Right lobe of liver (tissue), 6 donors: ENCODE data around the gene PKP4. TPM values are rescaled to one million over a fixed set of nuclear protein-coding genes. Genes with fewer than 3 reads are reported as not detected.

Experiments used
- ATAC-seq, 4 donors: fragments of 200-7000 bp; cut with Tn5 transposase; one replicate each; pipeline ENCODE4 v1.9.1; 2020; ENCODE audit warnings: mild to moderate bottlenecking in 4 of 4, moderate library complexity in 4 of 4
- DNase-seq, 3 donors: peaks; one replicate each; pipeline ENCODE4 v3.0.0-alpha.2; 2020
- H3K27ac ChIP-seq, 3 donors: fragments of 200-600 bp; one replicate each; pipeline ENCODE4 v1.8.0; 2022
- H3K27me3 ChIP-seq, 2 donors: fragments of 200-600 bp; one replicate each; pipeline ENCODE4 v1.8.0; 2022
- H3K36me3 ChIP-seq, 4 donors: fragments of 200-600 bp; sonication (generic) in 1 of 4; one replicate each; pipeline versions ENCODE4 v1.5.1 to v1.8.0; 2017 to 2022; ENCODE audit warnings: control low read depth in 1 of 4
- H3K4me1 ChIP-seq, 4 donors: fragments of 200-600 bp; sonication (generic) in 1 of 4; one replicate each; pipeline versions ENCODE4 v1.5.1 to v1.8.0; 2017 to 2022; ENCODE audit warnings: control low read depth in 1 of 4
- H3K4me3 ChIP-seq, 3 donors: fragments of 200-600 bp; one replicate each; pipeline ENCODE4 v1.8.0; 2022
- H3K9me3 ChIP-seq, 4 donors: fragments of 200-600 bp; sonication (generic) in 1 of 4; one replicate each; pipeline versions ENCODE4 v1.5.1 to v1.8.0; 2017 to 2022; ENCODE audit warnings: control low read depth in 1 of 4
- CTCF ChIP-seq, 4 donors: fragments of 200-600 bp in 3 of 4; fragments of 450-650 bp in 1 of 4; IDR thresholded peaks; one replicate each; pipeline versions ENCODE4 v1.5.1 to v1.8.0; 2016 to 2022; ENCODE audit warnings: antibody characterized with exemption in 4 of 4, mild to moderate bottlenecking in 2 of 4
- POLR2A ChIP-seq: fragments of 450-650 bp; IDR thresholded peaks from one replicate; pipeline ENCODE4 v1.6.1; 2017; ENCODE audit warnings: antibody characterized with exemption, mild to moderate bottlenecking
- WGBS: methylation state at CpG from one replicate; pipeline ENCODE4 v1.1.6; 2018; ENCODE audit warnings: low coverage, low lambda C conversion rate; ENCODE audit not compliant: insufficient coverage; ENCODE audit errors: missing lambda C conversion rate; 5-methylcytosine and 5-hydroxymethylcytosine counted together
- intact Hi-C, 2 donors: fragments of 100-400 bp; cut with DNase I; formaldehyde crosslinking; loops; one replicate each; pipeline versions ENCODE4 v1.11.2 to v1.14.1; 2022
- total RNA-seq, 6 experiments: library from RNA; depleted of rRNA in 2 of 6; stranded (reverse); fragments of >200 nt in 2 of 6; fragmentation: NEBNext Ultra II Directional in 3 of 6; extraction: Animal tissue kit (Norgen Biotek cat#: 25700) in 3 of 6; gene quantifications; one replicate each; pipeline versions ENCODE4 v1.1.0 to v1.2.4, GENCODE V29; 2016 to 2023
- donor health status: DM: no; HTN: yes; CAD: no.
- donor health status: DM: no; HTN: no; CAD: no.
- donor health status: DM: no; HTN: no; CAD: no.
- donor health status: DM: no; HTN: yes; CAD: no.
- donor health status: DM: no; HTN: yes; CAD: no.

PKP4 gene
- total RNA-seq, 6 experiments from 2014 or later, result 27.2 to 41.6 (median 33.2) TPM

GRCh38 chr2:158659483-158659882 lies 202.7 kb downstream of the PKP4 start:
- ATAC-seq (no peak), DNase-seq (no peak)
- no peak for TF ChIP-seq POLR2A
- TF ChIP-seq CTCF (IDR thresholded peaks at IDR 0.05), result no peak
- no peaks in the 10 kb centered on the region for H3K9me3 ChIP-seq
- H3K36me3 ChIP-seq, result peaks cover 0 to 21% (median 9%) of the 10 kb centered on the region in 4 donors
- no peak overlapping the region for H3K4me3 ChIP-seq
- no peaks in the 10 kb centered on the region for H3K4me1 ChIP-seq
- H3K27me3 ChIP-seq, result no peaks in the 10 kb centered on the region
- H3K27ac ChIP-seq, result no peak overlapping the region
- intact Hi-C loops, result no loop called here
- 88% methylated on average over 1 of the region's 1 CpG for WGBS

DNA sequence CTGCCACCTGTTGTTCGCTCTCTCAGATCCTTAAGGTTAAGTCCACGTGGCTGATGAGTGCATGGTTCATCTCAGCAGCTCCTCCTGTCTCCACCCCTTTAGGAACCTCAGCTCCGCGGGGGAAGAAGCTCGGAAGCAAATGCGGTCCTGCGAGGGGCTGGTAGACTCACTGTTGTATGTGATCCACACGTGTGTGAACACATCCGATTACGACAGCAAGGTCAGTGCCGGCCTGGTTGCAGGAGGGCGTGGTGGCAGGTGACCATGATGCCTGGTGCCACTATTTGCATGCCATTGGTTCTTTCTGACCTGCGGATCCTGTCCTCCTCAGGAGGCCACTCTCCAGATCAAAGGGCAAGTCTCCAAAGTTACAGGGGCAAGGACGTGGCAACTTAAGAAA lies 204.5 kb downstream of the PKP4 start:
- Histone ChIP-seq H3K36me3 (peaks cover 0 to 23% (median 9%) of the 10 kb centered on the region in 4 donors), H3K9me3 (no peaks in the 10 kb centered on the region), H3K27ac (no peak overlapping the region), H3K4me3 (no peak overlapping the region), H3K27me3 (no peaks in the 10 kb centered on the region), H3K4me1 (no peaks in the 10 kb centered on the region)
- TF ChIP-seq CTCF (IDR thresholded peaks at IDR 0.05) (no peak), POLR2A (no peak)
- WGBS, result no CpG with 5 or more reads among the region's 14 CpGs
- DNase-seq, result no peak
- intact Hi-C loops, result no loop called here
- ATAC-seq, result no peak

GRCh38 chr2:158662421-158662820 lies 205.7 kb downstream of the PKP4 start:
- Histone ChIP-seq H3K36me3 (peaks cover 0 to 26% (median 8%) of the 10 kb centered on the region in 4 donors), H3K4me1 (no peaks in the 10 kb centered on the region), H3K9me3 (no peaks in the 10 kb centered on the region), H3K27me3 (no peaks in the 10 kb centered on the region), H3K27ac (no peak overlapping the region), H3K4me3 (no peak overlapping the region)
- ATAC-seq (no peak), DNase-seq (no peak)
- TF ChIP-seq POLR2A (no peak), CTCF (IDR thresholded peaks at IDR 0.05) (no peak)
- intact Hi-C loops, result no loop called here
- 84% methylated on average over 3 of the region's 6 CpGs for WGBS

DNA sequence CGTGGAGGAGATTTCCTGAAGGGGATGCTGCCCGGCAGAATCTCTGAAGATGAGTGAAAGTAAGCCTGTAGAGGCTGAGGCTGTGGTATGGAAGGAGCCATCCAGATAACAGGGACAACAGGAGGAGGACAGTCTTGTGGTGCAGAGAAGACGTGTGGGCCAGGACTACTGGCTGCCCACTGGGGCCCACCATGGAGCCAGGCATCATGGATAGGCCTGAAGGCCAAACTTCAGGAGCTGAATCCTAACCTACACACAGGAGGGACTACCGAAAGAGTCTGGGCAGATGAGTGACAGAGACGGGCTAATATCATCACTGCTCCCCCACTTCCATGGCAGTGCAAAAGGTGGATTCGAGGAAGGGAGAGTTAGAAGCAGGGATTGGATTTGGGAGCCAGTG lies 207.0 kb downstream of the PKP4 start:
- Histone ChIP-seq H3K4me1 (no peaks in the 10 kb centered on the region), H3K27me3 (no peaks in the 10 kb centered on the region), H3K27ac (no peak overlapping the region), H3K36me3 (peaks cover 0 to 26% (median 8%) of the 10 kb centered on the region in 4 donors), H3K9me3 (no peaks in the 10 kb centered on the region), H3K4me3 (no peak overlapping the region)
- DNase-seq, result no peak
- no peak for TF ChIP-seq POLR2A
- no peak for TF ChIP-seq CTCF (IDR thresholded peaks at IDR 0.05)
- 93% methylated on average over 3 of the region's 6 CpGs for WGBS
- intact Hi-C loops, result no loop called here
- no peak for ATAC-seq

- H3K4me3 ChIP-seq, result no peak overlapping the region
- intact Hi-C loops, result no loop called here
- 78% methylated on average over 3 of the region's 3 CpGs for WGBS
- TF ChIP-seq CTCF (IDR thresholded peaks at IDR 0.05), result no peak
- no peak for TF ChIP-seq POLR2A
- no peaks in the 10 kb centered on the region for H3K9me3 ChIP-seq
- ATAC-seq, result no peak
- no peak overlapping the region for H3K27ac ChIP-seq
- H3K36me3 ChIP-seq, result peaks cover 0 to 29% (median 9%) of the 10 kb centered on the region in 4 donors
- H3K27me3 ChIP-seq, result no peaks in the 10 kb centered on the region
- H3K4me1 ChIP-seq, result peaks cover 0 to 2% (median 0%) of the 10 kb centered on the region in 4 donors
- no peak for DNase-seq
Observed at GRCh38 chr2:158664987-158665386, 208.2 kb downstream of the PKP4 start.
